BE2C (cell line): ENCODE measurements around the gene TBC1D13.
A peak's percentile ranks its signal among the peaks of the same experiment; 100 is the strongest.
"Not testable (repeated sequence)": the region's sequence is repeated elsewhere in the genome, so short reads cannot be mapped to it uniquely, and the experiment has no call there.

Experiments used
- DNase-seq: peaks from one replicate; pipeline ENCODE4 v3.0.0-alpha.2; 2020
- H3K27me3 ChIP-seq: fragments of 250-450 bp; sonication (Bioruptor Pico); 2 replicates; pipeline ENCODE4 v1.5.1; 2020; ENCODE audit warnings: mild to moderate bottlenecking
- H3K36me3 ChIP-seq: fragments of 250-450 bp; sonication (Bioruptor Pico); 2 replicates; pipeline ENCODE4 v1.5.1; 2020; ENCODE audit warnings: mild to moderate bottlenecking
- H3K4me1 ChIP-seq: fragments of 250-450 bp; sonication (Bioruptor Pico); 2 replicates; pipeline ENCODE4 v1.5.1; 2020
- H3K4me3 ChIP-seq: 2 replicates; pipeline ENCODE4 v1.5.1; 2011; ENCODE audit warnings: low read depth, low read length
- H3K9me3 ChIP-seq: fragments of 250-450 bp; sonication (Bioruptor Pico); 2 replicates; pipeline ENCODE4 v1.5.1; 2020
- CTCF ChIP-seq: IDR thresholded peaks from 2 replicates; pipeline ENCODE4 v1.5.1; 2012; ENCODE audit warnings: mild to moderate bottlenecking, low read depth, low read length

TBC1D13 gene

GRCh38 chr9:128770286-128771030 is 16.6 kb upstream of the TBC1D13 start:
- Histone ChIP-seq H3K4me3 (peak overlapping the region; percentile 93), H3K9me3 (no peaks in the 10 kb centered on the region), H3K27me3 (no peaks in the 10 kb centered on the region), H3K4me1 (no peaks in the 10 kb centered on the region), H3K36me3 (no peaks in the 10 kb centered on the region)
- no peak for DNase-seq
- TF ChIP-seq CTCF: no peak

- DNase-seq: peak; percentile 27
- Histone ChIP-seq H3K36me3 (no peaks in the 10 kb centered on the region), H3K4me1 (no peaks in the 10 kb centered on the region), H3K9me3 (peaks cover 4% of the 10 kb centered on the region), H3K4me3 (peak overlapping the region; percentile 93), H3K27me3 (no peaks in the 10 kb centered on the region)
- TF ChIP-seq CTCF: no peak
Observed at GRCh38 chr9:128771094-128771721, 15.8 kb upstream of the TBC1D13 start.

GRCh38 chr9:128771745-128772519 is 15.1 kb upstream of the TBC1D13 start, which contains the start of gene ZER1:
Gene ZER1 (minus strand): TSS chr9:128771927. CDS start chr9:128755565, 16,362 bp downstream.
- Histone ChIP-seq H3K9me3 (peaks cover 4% of the 10 kb centered on the region), H3K27me3 (no peaks in the 10 kb centered on the region), H3K36me3 (no peaks in the 10 kb centered on the region), H3K4me1 (no peaks in the 10 kb centered on the region), H3K4me3 (peak within 1 kb of the TSS; percentile 93)
- peak; percentile 95 for DNase-seq
- no peak for TF ChIP-seq CTCF

GRCh38 chr9:128773049-128773448 is 14.0 kb upstream of the TBC1D13 start:
- no peak for TF ChIP-seq CTCF
- DNase-seq: no peak
- no peaks in the 10 kb centered on the region for H3K36me3 ChIP-seq
- peaks cover 4% of the 10 kb centered on the region for H3K9me3 ChIP-seq
- H3K4me3 ChIP-seq: no peak overlapping the region
- H3K4me1 ChIP-seq: no peaks in the 10 kb centered on the region
- no peaks in the 10 kb centered on the region for H3K27me3 ChIP-seq

GRCh38 chr9:128774804-128775203 is 12.2 kb upstream of the TBC1D13 start:
- DNase-seq: no peak
- TF ChIP-seq CTCF: no peak
- H3K4me3 ChIP-seq: no peak overlapping the region
- no peaks in the 10 kb centered on the region for H3K36me3 ChIP-seq
- H3K27me3 ChIP-seq: no peaks in the 10 kb centered on the region
- H3K9me3 ChIP-seq: peaks cover 4% of the 10 kb centered on the region
- no peaks in the 10 kb centered on the region for H3K4me1 ChIP-seq

- H3K4me3 ChIP-seq, DNase-seq, H3K9me3 ChIP-seq: not testable (repeated sequence)
Observed at GRCh38 chr9:128780093-128780492, 7.0 kb upstream of the TBC1D13 start.

More at GRCh38 chr9:128780093-128780492, 7.0 kb upstream of the TBC1D13 start:
- H3K4me1 ChIP-seq, H3K27me3 ChIP-seq, H3K36me3 ChIP-seq: not testable (repeated sequence)
